ENCODE measurements around the gene S100A3. TPM values are rescaled to one million over a fixed set of nuclear protein-coding genes. Genes with fewer than 3 reads are reported as not detected.

S100A3 gene
- total RNA-seq, 1 experiment from 2014 or later, result not detected

GRCh38 chr1:153543736-153544135, 5.3 kb downstream of the S100A3 start:
- Mint-ChIP-seq H3K27ac (ENCODE audit: unreplicated experiment) (no peak overlapping the region), H3K27me3 (ENCODE audit: unreplicated experiment) (no peaks in the 10 kb centered on the region), H3K4me3 (ENCODE audit: low read depth, unreplicated experiment) (no peak overlapping the region), H3K9me3 (ENCODE audit: low read depth, unreplicated experiment) (no peaks in the 10 kb centered on the region), H3K36me3 (ENCODE audit: insufficient read depth, unreplicated experiment) (peaks cover 22% of the 10 kb centered on the region), H3K4me1 (ENCODE audit: low read depth, unreplicated experiment) (peaks cover 87% of the 10 kb centered on the region)
- intact Hi-C loops (cut with micrococcal nuclease; ENCODE audit: unreplicated experiment), result no loop called here
- CTCF ChIA-PET, result interaction anchor here (1.7 to 2.2 kb wide), 3 partner anchors 9 to 24 kb away, joined by 8 to 29 read pairs (median 12); partner anchors contain the start of gene S100A6
- BruUV-seq (replicated peaks), result no TSS peak
- TF ChIP-seq CTCF (IDR thresholded peaks at IDR 0.05; ENCODE audit: unreplicated experiment), result no peak
- DNase-seq, result no peak

- H3K4me1 Mint-ChIP-seq (ENCODE audit: low read depth, unreplicated experiment), result peaks cover 87% of the 10 kb centered on the region
- peaks cover 28% of the 10 kb centered on the region for H3K36me3 Mint-ChIP-seq (ENCODE audit: insufficient read depth, unreplicated experiment)
- intact Hi-C loops (cut with micrococcal nuclease; ENCODE audit: unreplicated experiment), result no loop called here
- no peaks in the 10 kb centered on the region for H3K9me3 Mint-ChIP-seq (ENCODE audit: low read depth, unreplicated experiment)
- CTCF ChIA-PET, result no interaction called here
- H3K27me3 Mint-ChIP-seq (ENCODE audit: unreplicated experiment), result no peaks in the 10 kb centered on the region
- DNase-seq, result no peak
- no peak overlapping the region for H3K4me3 Mint-ChIP-seq (ENCODE audit: low read depth, unreplicated experiment)
- H3K27ac Mint-ChIP-seq (ENCODE audit: unreplicated experiment), result no peak overlapping the region
- no TSS peak for BruUV-seq (replicated peaks)
- no peak for TF ChIP-seq CTCF (IDR thresholded peaks at IDR 0.05; ENCODE audit: unreplicated experiment)
These were observed 5.9 kb downstream of the S100A3 start for GRCh38 chr1:153542956-153543711.

- Mint-ChIP-seq H3K4me1 (ENCODE audit: low read depth, unreplicated experiment) (peaks cover 93% of the 10 kb centered on the region), H3K27me3 (ENCODE audit: unreplicated experiment) (no peaks in the 10 kb centered on the region), H3K36me3 (ENCODE audit: insufficient read depth, unreplicated experiment) (peaks cover 31% of the 10 kb centered on the region), H3K27ac (ENCODE audit: unreplicated experiment) (no peak overlapping the region), H3K4me3 (ENCODE audit: low read depth, unreplicated experiment) (no peak overlapping the region), H3K9me3 (ENCODE audit: low read depth, unreplicated experiment) (no peaks in the 10 kb centered on the region)
- no peak for DNase-seq
- TF ChIP-seq CTCF (IDR thresholded peaks at IDR 0.05; ENCODE audit: unreplicated experiment), result no peak
- CTCF ChIA-PET, result interaction anchor here (1.6 kb wide), 1 partner anchor 25 kb away, joined by 5 read pairs; no protein-coding TSS in a partner anchor
- BruUV-seq (replicated peaks), result no TSS peak
- intact Hi-C loops (cut with micrococcal nuclease; ENCODE audit: unreplicated experiment), result no loop called here
These were observed 7.1 kb downstream of the S100A3 start for GRCh38 chr1:153541641-153542590.

Measured in Calu3 (cell line).